OCI-LY1 (cell line): ENCODE measurements around the gene ATP8B1.

Experiments used
- H2AFZ ChIP-seq: fragments of 200-600 bp; sonication (generic), shearing (Covaris generic); 2 replicates; pipeline ENCODE4 v1.6.0; 2014; ENCODE audit warnings: antibody characterized with exemption, mild to moderate bottlenecking, low read length
- H3F3A ChIP-seq: fragments of 200-600 bp; sonication (generic), shearing (Covaris generic); 2 replicates; pipeline ENCODE4 v1.6.0; 2014; ENCODE audit warnings: mild to moderate bottlenecking, antibody characterized with exemption, low read length, moderate library complexity; ENCODE audit not compliant: insufficient read depth
- H3K27ac ChIP-seq: fragments of 200-600 bp; sonication (generic); 2 replicates; pipeline ENCODE4 v1.5.1; 2014; ENCODE audit warnings: low read length, mixed run types, mild to moderate bottlenecking, low read depth; ENCODE audit not compliant: poor library complexity, severe bottlenecking
- H3K27me3 ChIP-seq: fragments of 200-600 bp; sonication (generic); 2 replicates; pipeline ENCODE4 v1.6.0; 2014; ENCODE audit warnings: antibody characterized with exemption, mild to moderate bottlenecking, low read length, moderate library complexity; ENCODE audit not compliant: insufficient read depth
- H3K36me3 ChIP-seq: fragments of 200-600 bp; sonication (generic); 2 replicates; pipeline ENCODE4 v1.6.1; 2014; ENCODE audit warnings: mild to moderate bottlenecking, antibody characterized with exemption, low read length, moderate library complexity, mixed read lengths; ENCODE audit not compliant: insufficient read depth
- H3K4me1 ChIP-seq: fragments of 200-600 bp; sonication (generic); 2 replicates; pipeline ENCODE4 v1.5.1; 2014; ENCODE audit warnings: mild to moderate bottlenecking, low read length, moderate library complexity; ENCODE audit not compliant: insufficient read depth, severe bottlenecking
- H3K4me2 ChIP-seq: fragments of 200-600 bp; sonication (generic), shearing (Covaris generic); 2 replicates; pipeline ENCODE4 v1.6.1; 2014; ENCODE audit warnings: low read length
- H3K4me3 ChIP-seq: fragments of 200-600 bp; sonication (generic); 2 replicates; pipeline ENCODE4 v1.5.1; 2014; ENCODE audit warnings: low read length, low read depth, mild to moderate bottlenecking, mixed read lengths; ENCODE audit not compliant: poor library complexity, severe bottlenecking
- H3K79me2 ChIP-seq: fragments of 200-600 bp; shearing (Covaris generic); 2 replicates; pipeline ENCODE4 v1.6.1; 2016; ENCODE audit warnings: mixed run types, low read length, mixed read lengths; ENCODE audit not compliant: insufficient read depth
- H3K9ac ChIP-seq: fragments of 200-600 bp; sonication (generic), shearing (Covaris generic); 2 replicates; pipeline ENCODE4 v1.6.1; 2014; ENCODE audit warnings: mild to moderate bottlenecking, low read length, mixed read lengths
- H3K9me2 ChIP-seq: fragments of 200-600 bp; sonication (generic), shearing (Covaris generic); 2 replicates; pipeline ENCODE4 v1.6.1; 2014; ENCODE audit warnings: low read depth, mild to moderate bottlenecking, low read length, mixed read lengths
- H3K9me3 ChIP-seq: fragments of 200-600 bp; shearing (Covaris generic); 2 replicates; pipeline ENCODE4 v1.6.1; 2014; ENCODE audit warnings: low read length, mixed read lengths
- H4K20me1 ChIP-seq: fragments of 200-600 bp; sonication (generic), shearing (Covaris generic); 2 replicates; pipeline ENCODE4 v1.6.0; 2016; ENCODE audit warnings: mild to moderate bottlenecking, low read length; ENCODE audit not compliant: insufficient read depth
- CTCF ChIP-seq: fragments of 200-600 bp; sonication (generic), shearing (Covaris generic); IDR thresholded peaks from 2 replicates; pipeline ENCODE4 v1.5.1; 2017; ENCODE audit warnings: mild to moderate bottlenecking, antibody characterized with exemption, low read length, moderate library complexity, mixed read lengths
- EZH2 ChIP-seq: fragments of 200-600 bp; sonication (generic), shearing (Covaris generic); IDR thresholded peaks from 2 replicates; pipeline ENCODE4 v1.8.0; 2017; ENCODE audit warnings: borderline replicate concordance, mixed run types, mild to moderate bottlenecking, antibody characterized with exemption, low read length, moderate library complexity, mixed read lengths

The ATP8B1 gene

GRCh38 chr18:57819119-57819518 is 16.0 kb upstream of the ATP8B1 start:
- Histone ChIP-seq H3F3A (no peaks in the 10 kb centered on the region), H4K20me1 (no peaks in the 10 kb centered on the region), H3K4me2 (no peak overlapping the region), H3K27me3 (no peaks in the 10 kb centered on the region), H3K9ac (no peak overlapping the region), H3K79me2 (no peaks in the 10 kb centered on the region), H3K9me2 (no peaks in the 10 kb centered on the region), H3K4me3 (no peak overlapping the region), H3K36me3 (no peaks in the 10 kb centered on the region), H3K9me3 (no peaks in the 10 kb centered on the region), H2AFZ (no peak overlapping the region), H3K4me1 (no peaks in the 10 kb centered on the region), H3K27ac (no peak overlapping the region)
- TF ChIP-seq CTCF: no peak
- no peak for TF ChIP-seq EZH2

DNA sequence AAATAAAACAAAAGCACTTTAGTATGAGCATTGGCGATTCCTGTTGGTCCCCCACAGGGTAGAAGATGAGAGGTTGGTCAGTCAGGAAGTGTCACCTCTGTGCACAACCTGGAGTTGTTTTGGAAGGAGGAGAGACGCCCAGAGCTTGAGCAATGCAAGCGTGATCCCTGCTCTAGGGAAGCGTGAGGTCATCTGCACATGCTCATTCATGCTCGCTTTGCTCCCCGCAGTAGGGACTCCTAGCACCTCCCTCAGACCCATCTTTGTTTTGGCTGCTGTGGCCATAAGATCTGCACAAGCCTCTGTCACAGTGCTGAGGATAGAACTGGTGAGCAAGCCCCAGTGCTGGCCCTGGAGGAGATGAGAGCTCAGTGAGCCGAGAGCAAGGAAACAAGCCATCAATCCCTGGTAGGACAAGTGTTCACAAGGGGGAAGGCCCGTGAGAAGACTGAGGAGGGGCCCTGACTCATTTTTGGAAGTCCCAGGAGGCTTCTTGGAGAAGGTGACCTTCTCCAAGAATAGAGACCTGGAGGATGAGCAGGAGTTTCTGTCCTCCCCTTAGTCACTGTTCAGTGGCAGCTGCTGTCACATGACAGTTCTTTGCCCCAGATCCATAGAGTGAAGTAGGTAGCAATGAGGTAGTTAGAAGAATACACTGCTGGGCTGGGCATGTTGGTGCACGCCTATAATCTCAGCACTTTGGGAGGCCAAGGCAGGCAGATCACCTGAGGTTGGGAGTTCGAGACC is 13.3 kb upstream of the ATP8B1 start:
- Histone ChIP-seq H3K4me1 (no peaks in the 10 kb centered on the region), H3K9ac (no peak overlapping the region), H3F3A (no peaks in the 10 kb centered on the region), H3K9me2 (no peaks in the 10 kb centered on the region), H2AFZ (no peak overlapping the region), H3K36me3 (no peaks in the 10 kb centered on the region), H3K4me2 (no peak overlapping the region), H4K20me1 (no peaks in the 10 kb centered on the region), H3K4me3 (no peak overlapping the region), H3K27me3 (no peaks in the 10 kb centered on the region), H3K79me2 (no peaks in the 10 kb centered on the region), H3K27ac (no peak overlapping the region), H3K9me3 (peaks cover 6% of the 10 kb centered on the region)
- TF ChIP-seq CTCF: no peak
- TF ChIP-seq EZH2: no peak

GRCh38 chr18:57814555-57814954 is 11.4 kb upstream of the ATP8B1 start:
- Histone ChIP-seq H4K20me1 (no peaks in the 10 kb centered on the region), H3K27ac (no peak overlapping the region), H3K9me2 (no peaks in the 10 kb centered on the region), H3K9ac (no peak overlapping the region), H3F3A (no peaks in the 10 kb centered on the region), H3K36me3 (no peaks in the 10 kb centered on the region), H3K27me3 (no peaks in the 10 kb centered on the region), H3K4me3 (no peak overlapping the region), H3K79me2 (no peaks in the 10 kb centered on the region), H3K4me2 (no peak overlapping the region), H3K9me3 (peaks cover 7% of the 10 kb centered on the region), H3K4me1 (no peaks in the 10 kb centered on the region), H2AFZ (no peak overlapping the region)
- TF ChIP-seq CTCF (no peak), EZH2 (no peak)
